ENCODE measurements around the gene ZMAT2. TPM values are rescaled to one million over a fixed set of nuclear protein-coding genes. Genes with fewer than 3 reads are reported as not detected.

The ZMAT2 gene, protein sequence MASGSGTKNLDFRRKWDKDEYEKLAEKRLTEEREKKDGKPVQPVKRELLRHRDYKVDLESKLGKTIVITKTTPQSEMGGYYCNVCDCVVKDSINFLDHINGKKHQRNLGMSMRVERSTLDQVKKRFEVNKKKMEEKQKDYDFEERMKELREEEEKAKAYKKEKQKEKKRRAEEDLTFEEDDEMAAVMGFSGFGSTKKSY
- polyA plus RNA-seq (2011; rRNA removed) (62.1 and 90.9 TPM in 2 replicates), polyA plus RNA-seq (2017; fragmentation: RNase III; extraction: RNeasy Plus Mini Kit Qiagen cat#74134 plus additional on column Dnase treatment) (208 to 209 TPM (median 209 TPM) in 3 replicates), polyA minus RNA-seq (2011; rRNA and poly(A)+ RNA removed) (26.4 and 26.5 TPM in 2 replicates)
- polyA plus RNA-seq (2012; cell fraction: cytosol; rRNA removed), result 28.7 and 32.2 TPM in 2 replicates
- polyA plus RNA-seq (2012; cell fraction: nucleus; rRNA removed), result 7.6 and 17.8 TPM in 2 replicates

DNA sequence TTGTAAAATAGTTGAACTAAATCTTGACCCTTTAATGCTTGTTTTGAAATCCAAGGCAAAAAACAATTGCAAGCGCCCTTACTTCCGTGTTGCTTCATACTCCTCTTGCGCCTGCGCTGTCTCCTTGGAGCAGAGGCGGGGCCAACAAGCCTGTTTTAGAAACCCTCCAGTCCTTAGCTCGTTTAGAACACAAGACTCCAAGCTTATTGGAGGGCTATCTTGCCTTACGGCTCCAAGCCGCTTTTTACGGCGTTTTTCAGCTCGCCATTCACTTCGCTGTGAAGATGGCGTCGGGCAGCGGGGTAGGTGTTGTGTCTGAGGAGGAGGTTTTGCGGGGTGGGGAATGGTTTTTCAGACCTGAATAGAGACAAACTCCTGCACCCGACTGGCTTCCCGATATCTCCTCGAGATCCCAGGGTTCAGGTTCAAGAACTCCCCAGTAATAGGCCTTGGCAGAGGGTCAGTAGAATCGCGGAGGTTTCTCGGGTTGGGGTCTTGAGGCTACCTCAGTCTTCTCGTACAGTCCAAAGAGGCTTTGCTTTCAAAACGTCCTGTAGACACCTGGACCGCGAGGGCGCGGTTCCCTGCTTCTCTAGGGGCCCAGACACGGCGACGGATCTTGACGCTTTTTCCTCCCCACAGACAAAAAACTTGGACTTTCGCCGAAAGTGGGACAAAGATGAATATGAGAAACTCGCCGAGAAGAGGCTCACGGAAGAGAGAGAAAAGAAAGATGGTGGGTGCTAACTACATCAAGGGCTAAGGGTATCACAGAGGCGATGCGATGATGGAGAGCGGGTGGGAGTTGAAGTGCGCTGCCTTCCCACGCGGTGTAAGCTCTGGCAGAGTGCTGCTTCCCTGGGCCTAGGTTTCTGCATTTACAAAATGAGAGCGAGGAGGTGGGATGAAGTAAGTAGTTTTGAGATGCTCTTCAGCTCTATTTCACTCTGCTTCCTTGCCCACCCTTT, at the start of gene ZMAT2:
ZMAT2 (plus strand) TSS at position 271 of the 968 bp plus-strand sequence; CDS start at position 285, 14 bp downstream.
- FAIRE-seq (peak; percentile 95), ATAC-seq (peak; percentile 94 to 98), DNase-seq (ENCODE audit: low read depth in 1 of 2, low spot score in 1 of 2) (peak; percentile 96 to 99)
- ChIA-PET CTCF (interaction anchor here (1.8 kb wide), 1 partner anchor 10 kb away, joined by 9 read pairs; no protein-coding TSS in a partner anchor), POLR2A (interaction anchor here (0.6 to 3.7 kb wide), 15 partner anchors 9 to 460 kb away, joined by 3 to 72 read pairs (median 4); partner anchors contain the start of genes HARS1, HARS2, HBEGF and IK)
- H3K4me2 ChIP-seq, result peak within 1 kb of the TSS; percentile 98
- H3K9me3 ChIP-seq, result no peaks in the 10 kb centered on the region
- peak within 1 kb of the TSS; percentile 82 to 88 for H3K27ac ChIP-seq
- peaks cover 11% of the 10 kb centered on the region; the same call in 2 of the 3 replicates for H3K4me1 ChIP-seq
- 4% methylated on average over 38 of the region's 44 CpGs for WGBS (ENCODE audit: missing lambda C conversion rate)
- peak; percentile 61 to 91; a peak in 4 of 5 replicates for TF ChIP-seq JUN (IDR thresholded peaks at IDR 0.05)
- TF ChIP-seq, protein P1, sequence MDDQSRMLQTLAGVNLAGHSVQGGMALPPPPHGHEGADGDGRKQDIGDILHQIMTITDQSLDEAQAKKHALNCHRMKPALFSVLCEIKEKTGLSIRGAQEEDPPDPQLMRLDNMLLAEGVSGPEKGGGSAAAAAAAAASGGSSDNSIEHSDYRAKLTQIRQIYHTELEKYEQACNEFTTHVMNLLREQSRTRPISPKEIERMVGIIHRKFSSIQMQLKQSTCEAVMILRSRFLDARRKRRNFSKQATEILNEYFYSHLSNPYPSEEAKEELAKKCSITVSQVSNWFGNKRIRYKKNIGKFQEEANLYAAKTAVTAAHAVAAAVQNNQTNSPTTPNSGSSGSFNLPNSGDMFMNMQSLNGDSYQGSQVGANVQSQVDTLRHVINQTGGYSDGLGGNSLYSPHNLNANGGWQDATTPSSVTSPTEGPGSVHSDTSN (IDR thresholded peaks at IDR 0.05), result peak; percentile 22
- no peak for TF ChIP-seq EHF (CRISPR knock-in tag; IDR thresholded peaks at IDR 0.05)
- TF ChIP-seq GATA3 (IDR thresholded peaks at IDR 0.05; ENCODE audit: borderline replicate concordance), result peak; percentile 71
- TF ChIP-seq EP300 (IDR thresholded peaks at IDR 0.05), result no peak
- no peak for TF ChIP-seq CHD2 (IDR thresholded peaks at IDR 0.05; ENCODE audit: low read length, partially characterized antibody)
- TF ChIP-seq HOXA7 (CRISPR knock-in tag; IDR thresholded peaks at IDR 0.05), result no peak
- TF ChIP-seq RAD21 (conservative IDR thresholded peaks at IDR 0.05 in 1 of 2, IDR thresholded peaks at IDR 0.05 in 1 of 2), result no peak
- TF ChIP-seq POLR2AphosphoS2 (conservative IDR thresholded peaks at IDR 0.05; ENCODE audit: low read length), result no peak
- TF ChIP-seq, protein P2, sequence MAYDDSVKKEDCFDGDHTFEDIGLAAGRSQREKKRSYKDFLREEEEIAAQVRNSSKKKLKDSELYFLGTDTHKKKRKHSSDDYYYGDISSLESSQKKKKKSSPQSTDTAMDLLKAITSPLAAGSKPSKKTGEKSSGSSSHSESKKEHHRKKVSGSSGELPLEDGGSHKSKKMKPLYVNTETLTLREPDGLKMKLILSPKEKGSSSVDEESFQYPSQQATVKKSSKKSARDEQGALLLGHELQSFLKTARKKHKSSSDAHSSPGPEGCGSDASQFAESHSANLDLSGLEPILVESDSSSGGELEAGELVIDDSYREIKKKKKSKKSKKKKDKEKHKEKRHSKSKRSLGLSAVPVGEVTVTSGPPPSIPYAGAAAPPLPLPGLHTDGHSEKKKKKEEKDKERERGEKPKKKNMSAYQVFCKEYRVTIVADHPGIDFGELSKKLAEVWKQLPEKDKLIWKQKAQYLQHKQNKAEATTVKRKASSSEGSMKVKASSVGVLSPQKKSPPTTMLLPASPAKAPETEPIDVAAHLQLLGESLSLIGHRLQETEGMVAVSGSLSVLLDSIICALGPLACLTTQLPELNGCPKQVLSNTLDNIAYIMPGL (CRISPR knock-in tag; IDR thresholded peaks at IDR 0.05; ENCODE audit: borderline replicate concordance), result no peak
- TF ChIP-seq CHD4 (IDR thresholded peaks at IDR 0.05; ENCODE audit: borderline replicate concordance), result no peak
- TF ChIP-seq PHF8 (IDR thresholded peaks at IDR 0.05; ENCODE audit: borderline replicate concordance, low read depth), result peak; percentile 30; the same call in 1 of the 2 replicates
- TF ChIP-seq POLR2A (IDR thresholded peaks at IDR 0.05; ENCODE audit: low read length), result peak; percentile 59
- peak; percentile 91 for TF ChIP-seq KDM5A (IDR thresholded peaks at IDR 0.05)
- TF ChIP-seq CEBPB (IDR thresholded peaks at IDR 0.05), result peak; percentile 50 to 78; a peak in 3 of 4 replicates
- TF ChIP-seq TFCP2L1 (CRISPR knock-in tag; IDR thresholded peaks at IDR 0.05), result no peak
- TF ChIP-seq, protein P3, sequence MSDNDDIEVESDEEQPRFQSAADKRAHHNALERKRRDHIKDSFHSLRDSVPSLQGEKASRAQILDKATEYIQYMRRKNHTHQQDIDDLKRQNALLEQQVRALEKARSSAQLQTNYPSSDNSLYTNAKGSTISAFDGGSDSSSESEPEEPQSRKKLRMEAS (IDR thresholded peaks at IDR 0.05), result peak; percentile 69
- TF ChIP-seq ZC3H11A (IDR thresholded peaks at IDR 0.05), result no peak
- TF ChIP-seq RCOR1 (IDR thresholded peaks at IDR 0.05; ENCODE audit: low read depth, low read length), result no peak
- no peak for TF ChIP-seq NFE2L2 (conservative IDR thresholded peaks at IDR 0.05; ENCODE audit: low read length)
- TF ChIP-seq CBX8 (IDR thresholded peaks at IDR 0.05), result no peak
- no peak for TF ChIP-seq KDM1A (IDR thresholded peaks at IDR 0.05; ENCODE audit: low read depth)
- TF ChIP-seq, protein P4, sequence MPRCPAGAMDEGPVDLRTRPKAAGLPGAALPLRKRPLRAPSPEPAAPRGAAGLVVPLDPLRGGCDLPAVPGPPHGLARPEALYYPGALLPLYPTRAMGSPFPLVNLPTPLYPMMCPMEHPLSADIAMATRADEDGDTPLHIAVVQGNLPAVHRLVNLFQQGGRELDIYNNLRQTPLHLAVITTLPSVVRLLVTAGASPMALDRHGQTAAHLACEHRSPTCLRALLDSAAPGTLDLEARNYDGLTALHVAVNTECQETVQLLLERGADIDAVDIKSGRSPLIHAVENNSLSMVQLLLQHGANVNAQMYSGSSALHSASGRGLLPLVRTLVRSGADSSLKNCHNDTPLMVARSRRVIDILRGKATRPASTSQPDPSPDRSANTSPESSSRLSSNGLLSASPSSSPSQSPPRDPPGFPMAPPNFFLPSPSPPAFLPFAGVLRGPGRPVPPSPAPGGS (IDR thresholded peaks at IDR 0.05), result peak; percentile 83; the same call in 2 of the 3 replicates
- H3K4me3 ChIP-seq, result peak within 1 kb of the TSS; percentile 93

Measured in A549 (cell line).